Hepatocyte (in vitro differentiated cells): ENCODE data around the gene TMEM270.

Experiments used
- EZH2 ChIP-seq: fragments of 200-600 bp; sonication (generic); IDR thresholded peaks from 2 replicates; pipeline ENCODE4 v1.6.1; 2016; ENCODE audit warnings: antibody characterized with exemption, mild to moderate bottlenecking, borderline replicate concordance
- TF ChIP-seq, protein P1 (sequence below): fragments of 200-600 bp; sonication (generic); IDR thresholded peaks from 2 replicates; pipeline ENCODE4 v1.5.1; 2016; ENCODE audit warnings: antibody characterized with exemption, mild to moderate bottlenecking; ENCODE audit not compliant: poor library complexity

DNA sequence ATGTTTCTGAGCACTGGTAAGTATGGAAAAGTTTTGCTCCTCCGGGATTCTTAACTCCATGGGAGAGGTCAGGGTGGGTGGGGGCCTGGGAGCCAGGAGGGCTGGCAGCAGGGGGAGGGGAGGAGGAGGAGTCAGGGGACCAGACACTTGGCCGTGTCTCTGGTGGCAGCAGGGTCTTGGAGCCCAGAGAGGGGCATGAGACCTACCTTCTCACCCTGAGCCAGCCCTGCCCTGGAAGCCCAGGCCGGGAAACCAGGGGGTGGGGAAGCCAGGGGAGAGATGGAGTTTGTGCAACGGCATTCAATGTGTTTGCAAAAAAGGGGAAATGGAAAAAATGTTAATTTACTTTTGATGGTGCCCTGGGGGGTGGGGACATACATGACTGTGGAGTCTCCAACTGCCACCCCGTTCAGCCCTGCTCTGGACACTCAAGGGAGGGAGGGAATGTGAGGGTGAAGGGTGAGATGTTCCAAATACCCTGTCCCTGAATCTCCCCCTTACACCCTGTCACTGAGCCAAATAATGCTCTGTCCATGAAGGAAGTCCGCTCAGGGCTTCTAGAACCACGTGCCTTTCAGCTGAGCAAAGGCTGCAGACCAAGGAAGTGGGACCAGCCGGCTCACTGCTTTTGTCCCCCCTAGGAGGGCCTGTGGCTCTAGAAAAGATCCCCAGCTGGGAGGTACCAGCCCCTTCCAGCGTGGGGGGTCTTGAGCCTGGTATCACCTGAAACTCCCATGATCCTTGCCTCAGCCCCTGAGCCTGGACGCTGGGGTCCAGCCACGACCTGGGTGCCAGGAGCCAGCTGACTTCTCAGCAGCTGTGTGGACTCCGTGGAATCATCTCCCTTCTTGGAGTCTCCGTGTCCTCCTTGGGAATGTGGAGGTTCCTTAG is 48.3 kb downstream of the TMEM270 start:
- TF ChIP-seq, protein P1, sequence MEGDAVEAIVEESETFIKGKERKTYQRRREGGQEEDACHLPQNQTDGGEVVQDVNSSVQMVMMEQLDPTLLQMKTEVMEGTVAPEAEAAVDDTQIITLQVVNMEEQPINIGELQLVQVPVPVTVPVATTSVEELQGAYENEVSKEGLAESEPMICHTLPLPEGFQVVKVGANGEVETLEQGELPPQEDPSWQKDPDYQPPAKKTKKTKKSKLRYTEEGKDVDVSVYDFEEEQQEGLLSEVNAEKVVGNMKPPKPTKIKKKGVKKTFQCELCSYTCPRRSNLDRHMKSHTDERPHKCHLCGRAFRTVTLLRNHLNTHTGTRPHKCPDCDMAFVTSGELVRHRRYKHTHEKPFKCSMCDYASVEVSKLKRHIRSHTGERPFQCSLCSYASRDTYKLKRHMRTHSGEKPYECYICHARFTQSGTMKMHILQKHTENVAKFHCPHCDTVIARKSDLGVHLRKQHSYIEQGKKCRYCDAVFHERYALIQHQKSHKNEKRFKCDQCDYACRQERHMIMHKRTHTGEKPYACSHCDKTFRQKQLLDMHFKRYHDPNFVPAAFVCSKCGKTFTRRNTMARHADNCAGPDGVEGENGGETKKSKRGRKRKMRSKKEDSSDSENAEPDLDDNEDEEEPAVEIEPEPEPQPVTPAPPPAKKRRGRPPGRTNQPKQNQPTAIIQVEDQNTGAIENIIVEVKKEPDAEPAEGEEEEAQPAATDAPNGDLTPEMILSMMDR: no peak
- TF ChIP-seq EZH2: no peak
